GM12878 (cell line): Measurements from ENCODE around the gene RAE1. TPM values are rescaled to one million over a fixed set of nuclear protein-coding genes. Genes with fewer than 3 reads are reported as not detected.

Source experiments
- BACH1 ChIP-seq: fragments of 450-650 bp; IDR thresholded peaks from 2 replicates; pipeline ENCODE4 v1.6.1; 2017; ENCODE audit warnings: mild to moderate bottlenecking, borderline replicate concordance
- HDGF ChIP-seq: fragments of 450-650 bp; IDR thresholded peaks from 2 replicates; pipeline ENCODE4 v1.6.1; 2016; ENCODE audit warnings: antibody characterized with exemption
- IRF3 ChIP-seq: fragments of 450-650 bp; IDR thresholded peaks from 2 replicates; pipeline ENCODE4 v1.6.1; 2014; ENCODE audit warnings: mild to moderate bottlenecking
- MEF2A ChIP-seq: IDR thresholded peaks from 2 replicates; pipeline ENCODE4 v1.6.1; 2011; ENCODE audit warnings: low read depth, mild to moderate bottlenecking, low read length, moderate library complexity; ENCODE audit not compliant: insufficient read depth
- NFYB ChIP-seq: IDR thresholded peaks from 2 replicates; pipeline ENCODE4 v1.6.1; 2011; ENCODE audit warnings: low read depth, mild to moderate bottlenecking, low read length, improper control_type of control experiment, moderate library complexity; ENCODE audit not compliant: insufficient read depth
- NR2C1 ChIP-seq: fragments of 450-650 bp; IDR thresholded peaks from 2 replicates; pipeline ENCODE4 v1.6.1; 2017; ENCODE audit warnings: antibody characterized with exemption, mild to moderate bottlenecking, moderate library complexity
- RCOR1 ChIP-seq: conservative IDR thresholded peaks from 2 replicates; pipeline ENCODE4 v1.6.1; 2012; ENCODE audit warnings: low read depth, low read length, improper control_type of control experiment
- SPI1 ChIP-seq: IDR thresholded peaks from 2 replicates; pipeline ENCODE4 v1.6.1; 2011; ENCODE audit warnings: low read depth, mild to moderate bottlenecking, low read length, moderate library complexity, borderline replicate concordance; ENCODE audit not compliant: insufficient read depth
- SUZ12 ChIP-seq: fragments of 200-600 bp; sonication (generic); IDR thresholded peaks from one replicate; pipeline ENCODE4 v1.6.1; 2018; ENCODE audit warnings: antibody characterized with exemption, mild to moderate bottlenecking; ENCODE audit not compliant: unreplicated experiment
- ZNF622 ChIP-seq: fragments of 450-650 bp; IDR thresholded peaks from 2 replicates; pipeline ENCODE4 v1.6.1; 2017; ENCODE audit warnings: mild to moderate bottlenecking, inconsistent platforms
- polyA plus RNA-seq, 11 experiments: library from polyadenylated mRNA; depleted of rRNA in 4 of 11; unstranded in 6 of 11; stranded (reverse) in 5 of 11; fragments of >200 nt; fragmentation: Nextera tagmentation in 4 of 11; fragmentation: Illumina TruSeq in 1 of 11; extraction: Ambion mirVana in 4 of 11; extraction: Trizol in 1 of 11; gene quantifications; 1 replicate in 1 of 11; 2 replicates in 10 of 11; pipeline versions ENCODE4 v1.2.1 to v1.2.3, GENCODE V29; 2011 to 2016; ENCODE audit warnings: inconsistent platforms in 2 of 11, missing spikeins in 2 of 11, low read depth in 1 of 11
- total RNA-seq, 4 experiments: library from RNA; depleted of rRNA in 3 of 4; stranded (reverse); fragments of >200 nt in 3 of 4; fragmentation: Illumina TruSeq in 1 of 4; extraction: Trizol in 1 of 4; gene quantifications; 2 replicates each; pipeline versions ENCODE4 v1.2.1 to v1.2.3, GENCODE V29; 2013 to 2021
- TF ChIP-seq, protein P1 (sequence below): fragments of 450-650 bp; formaldehyde crosslinking; IDR thresholded peaks from 2 replicates; pipeline ENCODE4 v1.4.0; 2022; ENCODE audit warnings: mild to moderate bottlenecking, moderate library complexity

RAE1 gene
- total and polyA plus RNA-seq, 10 of the 15 experiments (the other 5 are each of a cell fraction or from before 2014, with no cell fraction given), result 28.7 to 107 (median 49.3) TPM

DNA sequence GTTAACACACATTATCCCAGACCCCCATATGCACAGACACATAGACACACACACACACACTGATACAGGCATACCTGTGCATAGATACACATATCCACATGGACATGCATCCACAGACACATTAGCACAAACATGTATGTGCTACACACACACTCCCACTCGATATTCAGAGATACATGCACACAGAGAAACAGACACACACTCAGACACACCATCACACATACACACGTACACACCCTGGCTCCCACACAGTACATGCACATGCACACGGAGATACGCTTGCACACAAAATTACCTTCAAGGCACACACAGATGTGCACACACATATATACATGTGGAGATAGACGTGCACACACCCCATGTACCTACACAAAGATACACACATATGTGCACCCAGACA is 59.9 kb downstream of the RAE1 start (continued):
- TF ChIP-seq IRF3 (no peak), NR2C1 (no peak), ZNF622 (no peak), RCOR1 (no peak), BACH1 (no peak), MEF2A (no peak), HDGF (0 out of 2 replicates have a peak, but pooled peaks have one; percentile 34), SPI1 (no peak), SUZ12 (no peak), NFYB (no peak)
- TF ChIP-seq, protein P1, sequence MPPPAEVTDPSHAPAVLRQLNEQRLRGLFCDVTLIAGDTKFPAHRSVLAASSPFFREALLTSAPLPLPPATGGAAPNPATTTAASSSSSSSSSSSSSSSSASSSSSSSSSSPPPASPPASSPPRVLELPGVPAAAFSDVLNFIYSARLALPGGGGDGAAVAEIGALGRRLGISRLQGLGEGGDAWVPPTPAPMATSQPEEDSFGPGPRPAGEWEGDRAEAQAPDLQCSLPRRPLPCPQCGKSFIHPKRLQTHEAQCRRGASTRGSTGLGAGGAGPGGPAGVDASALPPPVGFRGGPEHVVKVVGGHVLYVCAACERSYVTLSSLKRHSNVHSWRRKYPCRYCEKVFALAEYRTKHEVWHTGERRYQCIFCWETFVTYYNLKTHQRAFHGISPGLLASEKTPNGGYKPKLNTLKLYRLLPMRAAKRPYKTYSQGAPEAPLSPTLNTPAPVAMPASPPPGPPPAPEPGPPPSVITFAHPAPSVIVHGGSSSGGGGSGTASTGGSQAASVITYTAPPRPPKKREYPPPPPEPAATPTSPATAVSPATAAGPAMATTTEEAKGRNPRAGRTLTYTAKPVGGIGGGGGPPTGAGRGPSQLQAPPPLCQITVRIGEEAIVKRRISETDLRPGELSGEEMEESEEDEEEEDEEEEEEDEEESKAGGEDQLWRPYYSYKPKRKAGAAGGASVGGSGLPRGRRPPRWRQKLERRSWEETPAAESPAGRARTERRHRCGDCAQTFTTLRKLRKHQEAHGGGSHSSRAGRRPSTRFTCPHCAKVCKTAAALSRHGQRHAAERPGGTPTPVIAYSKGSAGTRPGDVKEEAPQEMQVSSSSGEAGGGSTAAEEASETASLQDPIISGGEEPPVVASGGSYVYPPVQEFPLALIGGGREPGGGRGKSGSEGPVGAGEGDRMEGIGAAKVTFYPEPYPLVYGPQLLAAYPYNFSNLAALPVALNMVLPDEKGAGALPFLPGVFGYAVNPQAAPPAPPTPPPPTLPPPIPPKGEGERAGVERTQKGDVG (CRISPR knock-in tag), result no peak
